ENCODE measurements around the gene CXCL17. TPM values are rescaled to one million over a fixed set of nuclear protein-coding genes. Genes with fewer than 3 reads are reported as not detected.

The CXCL17 gene
- total and polyA plus RNA-seq, 7 experiments from 2014 or later: 0.30 TPM; not detected in 6

- Histone ChIP-seq H3K27me3 (ENCODE audit: control insufficient read depth in 2 of 2, insufficient read depth in 2 of 2, low read length in 2 of 2) (no peaks in the 10 kb centered on the region), H3K9me3 (ENCODE audit: control insufficient read depth in 2 of 3, low read length in 3 of 3) (no peaks in the 10 kb centered on the region), H3K27ac (ENCODE audit: low read depth, low read length) (no peak overlapping the region), H3K4me3 (ENCODE audit: low read length) (no peak overlapping the region), H3K4me1 (ENCODE audit: control insufficient read depth in 2 of 2, insufficient read depth in 2 of 2, low read length in 2 of 2) (no peaks in the 10 kb centered on the region), H3K36me3 (ENCODE audit: control insufficient read depth in 2 of 3, insufficient read depth in 3 of 3, low read length in 3 of 3) (no peaks in the 10 kb centered on the region)
- peaks cover 0 to 8% (median 3%) of the 10 kb centered on the region in 7 donors for H3K4me1 Mint-ChIP-seq
- ATAC-seq (no peak), DNase-seq (no peak)
- ChIA-PET POLR2A (no interaction called here), CTCF (interaction anchor here (1.4 kb wide), 1 partner anchor 56 kb away, joined by 4 read pairs; no protein-coding TSS in a partner anchor)
- H3K27ac Mint-ChIP-seq: peak overlapping the region in 1 of 9 donors; percentile 30
- intact Hi-C loops (cut with micrococcal nuclease): no loop called here
- no peaks in the 10 kb centered on the region for H3K9me3 Mint-ChIP-seq
- no peaks in the 10 kb centered on the region for H3K36me3 Mint-ChIP-seq
- no peak overlapping the region for H3K4me3 Mint-ChIP-seq
- peaks cover 0 to 7% (median 0%) of the 10 kb centered on the region in 5 donors for H3K27me3 Mint-ChIP-seq
These were observed 29.8 kb upstream of the CXCL17 start for GRCh38 chr19:42472402-42473147.

- intact Hi-C loops (cut with micrococcal nuclease): no loop called here
- Histone ChIP-seq H3K4me3 (ENCODE audit: low read length) (no peak overlapping the region), H3K27ac (ENCODE audit: low read depth, low read length) (no peak overlapping the region), H3K36me3 (ENCODE audit: control insufficient read depth in 2 of 3, insufficient read depth in 3 of 3, low read length in 3 of 3) (no peaks in the 10 kb centered on the region), H3K4me1 (ENCODE audit: control insufficient read depth in 2 of 2, insufficient read depth in 2 of 2, low read length in 2 of 2) (no peaks in the 10 kb centered on the region), H3K27me3 (ENCODE audit: control insufficient read depth in 2 of 2, insufficient read depth in 2 of 2, low read length in 2 of 2) (no peaks in the 10 kb centered on the region), H3K9me3 (ENCODE audit: control insufficient read depth in 2 of 3, low read length in 3 of 3) (no peaks in the 10 kb centered on the region)
- H3K36me3 Mint-ChIP-seq: no peaks in the 10 kb centered on the region
- peaks cover 0 to 2% (median 0%) of the 10 kb centered on the region in 11 donors for H3K9me3 Mint-ChIP-seq
- CTCF ChIA-PET: interaction anchor here (0.7 to 1.4 kb wide), 2 partner anchors 19 to 57 kb away, joined by 3 to 4 read pairs; no protein-coding TSS in a partner anchor
- no peak for DNase-seq
- H3K27ac Mint-ChIP-seq: no peak overlapping the region
- H3K4me1 Mint-ChIP-seq: peaks cover 3 to 17% (median 5%) of the 10 kb centered on the region in 7 donors
- no peak overlapping the region for H3K4me3 Mint-ChIP-seq
- no peak for ATAC-seq
- peaks cover 0 to 7% (median 0%) of the 10 kb centered on the region in 5 donors for H3K27me3 Mint-ChIP-seq
- POLR2A ChIA-PET: no interaction called here
These were observed 29.0 kb upstream of the CXCL17 start for GRCh38 chr19:42471554-42472249.

- ChIA-PET POLR2A (no interaction called here), CTCF (interaction anchor here (1.4 kb wide), 1 partner anchor 29 kb away, joined by 7 read pairs; no protein-coding TSS in a partner anchor)
- Histone ChIP-seq H3K9me3 (ENCODE audit: control insufficient read depth in 2 of 3, low read length in 3 of 3) (no peaks in the 10 kb centered on the region), H3K27ac (ENCODE audit: low read depth, low read length) (no peak overlapping the region), H3K27me3 (ENCODE audit: control insufficient read depth in 2 of 2, insufficient read depth in 2 of 2, low read length in 2 of 2) (no peaks in the 10 kb centered on the region), H3K4me1 (ENCODE audit: control insufficient read depth in 2 of 2, insufficient read depth in 2 of 2, low read length in 2 of 2) (no peaks in the 10 kb centered on the region), H3K4me3 (ENCODE audit: low read length) (no peak overlapping the region), H3K36me3 (ENCODE audit: control insufficient read depth in 2 of 3, insufficient read depth in 3 of 3, low read length in 3 of 3) (no peaks in the 10 kb centered on the region)
- H3K36me3 Mint-ChIP-seq: no peaks in the 10 kb centered on the region
- DNase-seq (no peak), ATAC-seq (no peak)
- no peak overlapping the region for H3K4me3 Mint-ChIP-seq
- intact Hi-C loops (cut with micrococcal nuclease): no loop called here
- H3K4me1 Mint-ChIP-seq: peaks cover 5 to 29% (median 11%) of the 10 kb centered on the region in 7 donors
- no peak overlapping the region for H3K27ac Mint-ChIP-seq
- H3K9me3 Mint-ChIP-seq: peaks cover 0 to 2% (median 0%) of the 10 kb centered on the region in 11 donors
- H3K27me3 Mint-ChIP-seq: peaks cover 0 to 7% (median 0%) of the 10 kb centered on the region in 5 donors
These were observed 26.8 kb upstream of the CXCL17 start for GRCh38 chr19:42469311-42470235.

- ATAC-seq (no peak), DNase-seq (no peak)
- no peak overlapping the region for H3K27ac Mint-ChIP-seq
- Histone ChIP-seq H3K4me3 (ENCODE audit: low read length) (no peak overlapping the region), H3K36me3 (ENCODE audit: control insufficient read depth in 2 of 3, insufficient read depth in 3 of 3, low read length in 3 of 3) (no peaks in the 10 kb centered on the region), H3K27ac (ENCODE audit: low read depth, low read length) (no peak overlapping the region), H3K9me3 (ENCODE audit: control insufficient read depth in 2 of 3, low read length in 3 of 3) (no peaks in the 10 kb centered on the region), H3K4me1 (ENCODE audit: control insufficient read depth in 2 of 2, insufficient read depth in 2 of 2, low read length in 2 of 2) (no peaks in the 10 kb centered on the region), H3K27me3 (ENCODE audit: control insufficient read depth in 2 of 2, insufficient read depth in 2 of 2, low read length in 2 of 2) (no peaks in the 10 kb centered on the region)
- ChIA-PET POLR2A (no interaction called here), CTCF (no interaction called here)
- no peaks in the 10 kb centered on the region for H3K36me3 Mint-ChIP-seq
- H3K27me3 Mint-ChIP-seq: peaks cover 0 to 7% (median 0%) of the 10 kb centered on the region in 5 donors
- intact Hi-C loops (cut with micrococcal nuclease): no loop called here
- H3K4me1 Mint-ChIP-seq: peaks cover 5 to 29% (median 11%) of the 10 kb centered on the region in 7 donors
- H3K4me3 Mint-ChIP-seq: no peak overlapping the region
- peaks cover 0 to 2% (median 0%) of the 10 kb centered on the region in 11 donors for H3K9me3 Mint-ChIP-seq
These were observed 25.6 kb upstream of the CXCL17 start for GRCh38 chr19:42468273-42468796.

GRCh38 chr19:42467183-42467760 lies 24.5 kb upstream of the CXCL17 start:
- CTCF ChIA-PET: no interaction called here
- ATAC-seq: no peak
- POLR2A ChIA-PET: no interaction called here

More at GRCh38 chr19:42467183-42467760, 24.5 kb upstream of the CXCL17 start:
- Histone ChIP-seq H3K36me3 (ENCODE audit: control insufficient read depth in 2 of 3, insufficient read depth in 3 of 3, low read length in 3 of 3) (no peaks in the 10 kb centered on the region), H3K27ac (ENCODE audit: low read depth, low read length) (no peak overlapping the region), H3K9me3 (ENCODE audit: control insufficient read depth in 2 of 3, low read length in 3 of 3) (no peaks in the 10 kb centered on the region), H3K4me3 (ENCODE audit: low read length) (no peak overlapping the region), H3K4me1 (ENCODE audit: control insufficient read depth in 2 of 2, insufficient read depth in 2 of 2, low read length in 2 of 2) (no peaks in the 10 kb centered on the region), H3K27me3 (ENCODE audit: control insufficient read depth in 2 of 2, insufficient read depth in 2 of 2, low read length in 2 of 2) (no peaks in the 10 kb centered on the region)
- peaks cover 0 to 2% (median 0%) of the 10 kb centered on the region in 11 donors for H3K9me3 Mint-ChIP-seq
- H3K36me3 Mint-ChIP-seq: no peaks in the 10 kb centered on the region
- H3K4me1 Mint-ChIP-seq: peaks cover 5 to 29% (median 11%) of the 10 kb centered on the region in 7 donors
- H3K27ac Mint-ChIP-seq: peak overlapping the region in 2 of 9 donors; percentile 43 to 47
- peak overlapping the region in 1 of 10 donors; percentile 28 for H3K4me3 Mint-ChIP-seq
- no peaks in the 10 kb centered on the region for H3K27me3 Mint-ChIP-seq
- DNase-seq: no peak
- intact Hi-C loops (cut with micrococcal nuclease): no loop called here

Data from naive thymus-derived CD4-positive, alpha-beta T cell (primary cell).